PC-9 (cell line): Measurements from ENCODE around the gene ZNF618. TPM values are rescaled to one million over a fixed set of nuclear protein-coding genes. Genes with fewer than 3 reads are reported as not detected.

Experiments
- BruUV-seq: library from RNA; stranded (reverse); fragments of 400-500 nt; replicated peaks from 2 replicates; lab custom pipeline; 2021; lab: Mats Ljungman, UMichigan
- CTCF ChIA-PET: fragments of 300-600 bp; sonication (Branson Sonifier 250); formaldehyde crosslinking; loops from one replicate; lab custom pipeline; 2022; ENCODE audit warnings: antibody characterized with exemption; lab: Charles Lee
- POLR2A ChIA-PET: fragments of 300-600 bp; sonication (Branson Sonifier 250); formaldehyde crosslinking; loops from one replicate; lab custom pipeline; 2022; ENCODE audit warnings: antibody characterized with exemption; ENCODE audit not compliant: unreplicated experiment; lab: Charles Lee
- DNase-seq, 2 experiments: peaks; one replicate each; pipeline versions ENCODE4 v3.0.0 to v3.0.0-alpha.2; 2015 to 2022; ENCODE audit warnings: mixed read lengths in 1 of 2
- H2AFZ ChIP-seq: fragments of 200-600 bp; sonication (generic); 2 replicates; pipeline ENCODE4 v1.8.1; 2017; ENCODE audit warnings: antibody characterized with exemption
- H3F3A ChIP-seq: fragments of 200-600 bp; sonication (generic); 2 replicates; pipeline ENCODE4 v1.8.1; 2017; ENCODE audit warnings: antibody characterized with exemption, mild to moderate bottlenecking, low read depth; ENCODE audit not compliant: insufficient read depth
- H3K27ac ChIP-seq: fragments of 200-600 bp; sonication (generic); 2 replicates; pipeline ENCODE4 v1.6.1; 2016; ENCODE audit warnings: mixed run types
- H3K27me3 ChIP-seq: fragments of 200-600 bp; sonication (generic); 2 replicates; pipeline ENCODE4 v1.6.1; 2016; ENCODE audit warnings: low read depth, mixed run types; ENCODE audit not compliant: insufficient read depth
- H3K36me3 ChIP-seq: fragments of 200-600 bp; sonication (generic); 2 replicates; pipeline ENCODE4 v1.6.1; 2016; ENCODE audit warnings: low read depth, mixed run types
- H3K4me1 ChIP-seq: fragments of 200-600 bp; sonication (generic); replicated peaks from 2 replicates; pipeline ENCODE4 v1.6.1; 2016; ENCODE audit warnings: mixed run types; ENCODE audit not compliant: insufficient read depth
- H3K4me2 ChIP-seq: fragments of 200-600 bp; sonication (generic); 2 replicates; pipeline ENCODE4 v1.6.1; 2017; ENCODE audit warnings: mixed run types
- H3K4me3 ChIP-seq: fragments of 200-600 bp; sonication (generic); 2 replicates; pipeline ENCODE4 v1.6.1; 2016; ENCODE audit warnings: mixed run types
- H3K79me2 ChIP-seq: fragments of 200-600 bp; sonication (generic); 2 replicates; pipeline ENCODE4 v1.6.1; 2017; ENCODE audit warnings: low read depth, mixed run types
- H3K9me2 ChIP-seq: fragments of 200-600 bp; sonication (generic); 2 replicates; pipeline ENCODE4 v1.8.1; 2017; ENCODE audit warnings: mild to moderate bottlenecking; ENCODE audit not compliant: insufficient read depth
- H3K9me3 ChIP-seq: fragments of 200-600 bp; sonication (generic); 2 replicates; pipeline ENCODE4 v1.8.1; 2016; ENCODE audit warnings: low read depth; ENCODE audit not compliant: insufficient read depth
- H4K20me1 ChIP-seq: fragments of 200-600 bp; sonication (generic); 2 replicates; pipeline ENCODE4 v1.8.1; 2017; ENCODE audit not compliant: insufficient read depth
- CTCF ChIP-seq: fragments of 200-600 bp; sonication (generic); conservative IDR thresholded peaks from 2 replicates; pipeline ENCODE4 v1.6.1; 2017; ENCODE audit warnings: mixed run types, antibody characterized with exemption, mild to moderate bottlenecking, moderate library complexity
- EZH2 ChIP-seq: fragments of 200-600 bp; sonication (generic); IDR thresholded peaks from 2 replicates; pipeline ENCODE4 v1.8.0; 2017; ENCODE audit warnings: antibody characterized with exemption, low read depth
- intact Hi-C: fragments of 100-400 bp; cut with micrococcal nuclease; formaldehyde crosslinking; loops from one replicate; pipeline ENCODE4 v1.10.0; 2022; ENCODE audit not compliant: unreplicated experiment
- total RNA-seq: library from RNA; stranded (reverse); gene quantifications from 2 replicates; pipeline ENCODE4 v1.2.3, GENCODE V29; 2021

Gene ZNF618
- total RNA-seq, 1 experiment from 2014 or later: 0.20 TPM

GRCh38 chr9:113953531-113953930 lies 77.4 kb downstream of the ZNF618 start:
- no peaks in the 10 kb centered on the region for H3K4me1 ChIP-seq
- no peaks in the 10 kb centered on the region for H3K79me2 ChIP-seq
- ChIA-PET POLR2A (no interaction called here), CTCF (no interaction called here)
- peaks cover 41% of the 10 kb centered on the region for H3K27me3 ChIP-seq
- H3K27ac ChIP-seq: no peak overlapping the region
- H3K9me2 ChIP-seq: no peaks in the 10 kb centered on the region
- H4K20me1 ChIP-seq: no peaks in the 10 kb centered on the region
- intact Hi-C loops: no loop called here
- H3K4me2 ChIP-seq: no peak overlapping the region
- TF ChIP-seq CTCF: no peak
- TF ChIP-seq EZH2: no peak
- H3K36me3 ChIP-seq: no peaks in the 10 kb centered on the region
- no peaks in the 10 kb centered on the region for H3F3A ChIP-seq
- H2AFZ ChIP-seq: no peak overlapping the region
- DNase-seq: no peak
- no peak overlapping the region for H3K4me3 ChIP-seq
- H3K9me3 ChIP-seq: no peaks in the 10 kb centered on the region
- BruUV-seq: no TSS peak

- intact Hi-C loops: no loop called here
- Histone ChIP-seq H3K9me3 (no peaks in the 10 kb centered on the region), H3K4me3 (no peak overlapping the region), H3K4me1 (no peaks in the 10 kb centered on the region), H4K20me1 (no peaks in the 10 kb centered on the region), H3K9me2 (no peaks in the 10 kb centered on the region), H3K4me2 (no peak overlapping the region), H3K27ac (no peak overlapping the region), H3K79me2 (no peaks in the 10 kb centered on the region), H3K36me3 (no peaks in the 10 kb centered on the region), H3K27me3 (peaks cover 33% of the 10 kb centered on the region), H3F3A (no peaks in the 10 kb centered on the region), H2AFZ (no peak overlapping the region)
- no TSS peak for BruUV-seq
- TF ChIP-seq EZH2 (no peak), CTCF (no peak)
- ChIA-PET CTCF (no interaction called here), POLR2A (no interaction called here)
- no peak for DNase-seq
Measured at GRCh38 chr9:113954591-113954990, 78.5 kb downstream of the ZNF618 start.

GRCh38 chr9:113955076-113955752 lies 79.1 kb downstream of the ZNF618 start:
- no peaks in the 10 kb centered on the region for H3K9me2 ChIP-seq
- BruUV-seq: no TSS peak
- no peak overlapping the region for H3K4me2 ChIP-seq
- ChIA-PET POLR2A (no interaction called here), CTCF (no interaction called here)
- H3F3A ChIP-seq: no peaks in the 10 kb centered on the region
- H4K20me1 ChIP-seq: no peaks in the 10 kb centered on the region
- intact Hi-C loops: no loop called here
- no peaks in the 10 kb centered on the region for H3K36me3 ChIP-seq
- DNase-seq: no peak
- no peak overlapping the region for H2AFZ ChIP-seq
- no peaks in the 10 kb centered on the region for H3K79me2 ChIP-seq
- no peaks in the 10 kb centered on the region for H3K9me3 ChIP-seq
- no peaks in the 10 kb centered on the region for H3K4me1 ChIP-seq
- no peak for TF ChIP-seq CTCF
- TF ChIP-seq EZH2: no peak
- H3K27ac ChIP-seq: no peak overlapping the region
- H3K27me3 ChIP-seq: peaks cover 32% of the 10 kb centered on the region
- no peak overlapping the region for H3K4me3 ChIP-seq
